ENCODE measurements around the gene ZBTB46. TPM values are rescaled to one million over a fixed set of nuclear protein-coding genes. Genes with fewer than 3 reads are reported as not detected.

ZBTB46 gene
- total and polyA plus RNA-seq, 2 donors (not counting 1 experiment from before 2014, with no cell fraction given), result 0.96 to 4.5 TPM

DNA sequence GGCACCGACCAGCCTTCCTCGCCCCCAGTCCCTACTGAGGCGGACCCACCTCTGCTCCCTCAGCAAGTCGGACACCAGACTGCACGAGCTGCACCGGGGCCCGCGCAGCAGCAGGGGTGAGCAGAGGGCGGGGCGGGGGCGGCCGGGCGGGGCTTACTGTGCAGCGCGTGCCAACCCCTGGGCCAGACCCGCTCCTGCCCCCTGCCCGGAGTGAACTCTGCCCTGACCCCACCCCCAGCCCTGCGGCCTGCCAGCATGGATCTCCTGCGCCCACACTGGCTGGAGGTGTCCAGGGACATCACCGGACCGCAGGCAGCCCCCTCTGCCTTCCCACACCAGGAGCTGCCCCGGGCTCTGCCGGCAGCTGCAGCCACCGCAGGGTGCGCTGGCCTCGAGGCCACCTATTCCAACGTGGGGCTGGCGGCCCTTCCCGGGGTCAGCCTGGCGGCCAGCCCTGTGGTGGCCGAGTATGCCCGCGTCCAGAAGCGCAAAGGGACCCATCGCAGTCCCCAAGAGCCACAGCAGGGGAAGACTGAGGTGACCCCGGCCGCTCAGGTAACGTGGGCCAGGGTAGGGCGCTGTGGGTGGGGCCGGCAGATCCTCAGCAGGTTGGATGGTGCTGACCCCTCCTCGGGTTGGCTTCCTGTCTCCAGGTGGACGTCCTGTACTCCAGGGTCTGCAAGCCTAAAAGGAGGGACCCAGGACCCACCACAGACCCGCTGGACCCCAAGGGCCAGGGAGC is 92.9 kb downstream of the ZBTB46 start:
- Histone ChIP-seq H2AFZ (ENCODE audit: low read length) (no peak overlapping the region), H3K9me3 (ENCODE audit: control insufficient read depth, insufficient read depth, low read depth, low read length) (no peaks in the 10 kb centered on the region), H3K4me2 (ENCODE audit: extremely low read depth, insufficient read depth, low read length) (no peak overlapping the region), H3K27ac (ENCODE audit: insufficient read depth, low read length) (no peak overlapping the region), H3K4me1 (ENCODE audit: control insufficient read depth, extremely low read depth, insufficient read depth, low read length) (peaks cover 8% of the 10 kb centered on the region), H3K79me2 (ENCODE audit: control insufficient read depth, insufficient read depth, low read length) (peaks cover 4% of the 10 kb centered on the region), H3K27me3 (ENCODE audit: control insufficient read depth, insufficient read depth, low read length) (no peaks in the 10 kb centered on the region), H3K4me3 (replicated peaks in 1 of 4; ENCODE audit: control extremely low read depth in 1 of 4, insufficient read depth in 1 of 4, low read depth in 3 of 4, low read length in 4 of 4) (no peak overlapping the region), H3K36me3 (ENCODE audit: control insufficient read depth, insufficient read depth, low read length) (peaks cover 30% of the 10 kb centered on the region), H3K9ac (ENCODE audit: insufficient read depth, low read length) (no peak overlapping the region), H4K20me1 (ENCODE audit: control insufficient read depth, extremely low read depth, insufficient read depth, low read length) (no peaks in the 10 kb centered on the region)
- no peak for DNase-seq (ENCODE audit: low read depth in 2 of 2)
- TF ChIP-seq EZH2 (IDR thresholded peaks at IDR 0.05; ENCODE audit: low read length, missing control alignments) (no peak), CTCF (conservative IDR thresholded peaks at IDR 0.05 in 1 of 2, IDR thresholded peaks at IDR 0.05 in 1 of 2; ENCODE audit: low read depth in 1 of 2, low read length in 2 of 2) (no peak)

GRCh38 chr20:63737695-63737944 is 93.4 kb downstream of the ZBTB46 start:
- H3K36me3 ChIP-seq (ENCODE audit: control insufficient read depth, insufficient read depth, low read length), result peaks cover 28% of the 10 kb centered on the region
- H3K4me1 ChIP-seq (ENCODE audit: control insufficient read depth, extremely low read depth, insufficient read depth, low read length), result peaks cover 8% of the 10 kb centered on the region
- TF ChIP-seq EZH2 (IDR thresholded peaks at IDR 0.05; ENCODE audit: low read length, missing control alignments), result no peak
- TF ChIP-seq CTCF (conservative IDR thresholded peaks at IDR 0.05 in 1 of 2, IDR thresholded peaks at IDR 0.05 in 1 of 2; ENCODE audit: low read depth in 1 of 2, low read length in 2 of 2), result no peak
- no peaks in the 10 kb centered on the region for H3K9me3 ChIP-seq (ENCODE audit: control insufficient read depth, insufficient read depth, low read depth, low read length)
- DNase-seq (ENCODE audit: low read depth in 2 of 2), result no peak
- no peaks in the 10 kb centered on the region for H3K27me3 ChIP-seq (ENCODE audit: control insufficient read depth, insufficient read depth, low read length)
- no peak overlapping the region for H3K4me3 ChIP-seq (replicated peaks in 1 of 4; ENCODE audit: control extremely low read depth in 1 of 4, insufficient read depth in 1 of 4, low read depth in 3 of 4, low read length in 4 of 4)
- H4K20me1 ChIP-seq (ENCODE audit: control insufficient read depth, extremely low read depth, insufficient read depth, low read length), result no peaks in the 10 kb centered on the region
- H2AFZ ChIP-seq (ENCODE audit: low read length), result no peak overlapping the region
- no peak overlapping the region for H3K4me2 ChIP-seq (ENCODE audit: extremely low read depth, insufficient read depth, low read length)
- peaks cover 9% of the 10 kb centered on the region for H3K79me2 ChIP-seq (ENCODE audit: control insufficient read depth, insufficient read depth, low read length)
- no peak overlapping the region for H3K27ac ChIP-seq (ENCODE audit: insufficient read depth, low read length)
- no peak overlapping the region for H3K9ac ChIP-seq (ENCODE audit: insufficient read depth, low read length)

DNA sequence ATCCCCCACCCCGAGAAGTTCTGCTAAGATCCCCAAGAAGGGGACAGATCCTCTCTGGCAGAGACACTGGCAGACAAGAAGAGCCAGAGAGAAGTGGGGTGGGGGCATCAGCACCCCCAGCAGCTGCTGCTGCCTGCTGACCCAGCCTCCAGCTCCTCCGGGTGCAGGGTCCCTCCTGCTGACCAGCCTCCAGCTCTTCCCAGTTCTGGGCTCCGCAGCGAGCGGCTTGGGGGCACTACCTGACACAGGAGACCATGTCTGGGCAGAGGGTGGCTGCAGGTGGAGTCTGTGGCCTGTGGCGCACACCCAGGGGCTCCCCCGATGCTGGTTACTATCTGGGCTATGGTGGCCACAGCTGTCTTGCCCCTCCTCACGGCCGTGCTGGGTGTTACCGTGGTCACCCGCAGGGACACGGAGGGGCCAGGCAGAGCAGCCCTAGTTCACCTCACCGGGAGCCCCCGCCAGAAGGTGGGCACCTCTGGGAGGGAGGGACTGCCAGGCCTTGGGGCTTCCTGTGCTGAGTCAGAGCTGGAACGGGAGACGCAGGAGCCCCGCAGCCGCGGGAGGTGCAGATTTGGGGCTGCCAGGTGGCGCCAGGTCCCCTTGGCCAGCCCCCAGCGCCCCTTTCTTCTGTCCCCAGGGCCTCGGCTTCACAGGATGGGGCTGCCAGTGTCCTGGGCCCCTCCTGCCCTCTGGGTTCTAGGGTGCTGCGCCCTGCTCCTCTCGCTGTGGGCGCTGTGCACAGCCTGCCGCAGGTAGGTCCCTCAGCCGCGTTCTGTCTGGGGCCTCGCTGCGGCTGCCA is 94.0 kb downstream of the ZBTB46 start:
- no peak for TF ChIP-seq EZH2 (IDR thresholded peaks at IDR 0.05; ENCODE audit: low read length, missing control alignments)
- no peak for TF ChIP-seq CTCF (conservative IDR thresholded peaks at IDR 0.05 in 1 of 2, IDR thresholded peaks at IDR 0.05 in 1 of 2; ENCODE audit: low read depth in 1 of 2, low read length in 2 of 2)
- Histone ChIP-seq H2AFZ (ENCODE audit: low read length) (no peak overlapping the region), H3K4me1 (ENCODE audit: control insufficient read depth, extremely low read depth, insufficient read depth, low read length) (peaks cover 8% of the 10 kb centered on the region), H3K27me3 (ENCODE audit: control insufficient read depth, insufficient read depth, low read length) (no peaks in the 10 kb centered on the region), H3K4me2 (ENCODE audit: extremely low read depth, insufficient read depth, low read length) (no peak overlapping the region), H3K4me3 (replicated peaks in 1 of 4; ENCODE audit: control extremely low read depth in 1 of 4, insufficient read depth in 1 of 4, low read depth in 3 of 4, low read length in 4 of 4) (no peak overlapping the region), H3K9me3 (ENCODE audit: control insufficient read depth, insufficient read depth, low read depth, low read length) (no peaks in the 10 kb centered on the region), H4K20me1 (ENCODE audit: control insufficient read depth, extremely low read depth, insufficient read depth, low read length) (no peaks in the 10 kb centered on the region), H3K79me2 (ENCODE audit: control insufficient read depth, insufficient read depth, low read length) (peaks cover 12% of the 10 kb centered on the region), H3K9ac (ENCODE audit: insufficient read depth, low read length) (no peak overlapping the region), H3K27ac (ENCODE audit: insufficient read depth, low read length) (no peak overlapping the region), H3K36me3 (ENCODE audit: control insufficient read depth, insufficient read depth, low read length) (peaks cover 23% of the 10 kb centered on the region)
- no peak for DNase-seq (ENCODE audit: low read depth in 2 of 2)
